T-helper 2 cell (primary cell): ENCODE data around the gene LRCOL1.

Experiments
- DNase-seq, 5 experiments: peaks; one replicate each; pipeline versions ENCODE4 v3.0.0 to v3.0.0-alpha.2; 2012 to 2022

Gene LRCOL1

GRCh38 chr12:132561427-132562156, 48.8 kb downstream of the LRCOL1 start:
- no peak for DNase-seq

DNA sequence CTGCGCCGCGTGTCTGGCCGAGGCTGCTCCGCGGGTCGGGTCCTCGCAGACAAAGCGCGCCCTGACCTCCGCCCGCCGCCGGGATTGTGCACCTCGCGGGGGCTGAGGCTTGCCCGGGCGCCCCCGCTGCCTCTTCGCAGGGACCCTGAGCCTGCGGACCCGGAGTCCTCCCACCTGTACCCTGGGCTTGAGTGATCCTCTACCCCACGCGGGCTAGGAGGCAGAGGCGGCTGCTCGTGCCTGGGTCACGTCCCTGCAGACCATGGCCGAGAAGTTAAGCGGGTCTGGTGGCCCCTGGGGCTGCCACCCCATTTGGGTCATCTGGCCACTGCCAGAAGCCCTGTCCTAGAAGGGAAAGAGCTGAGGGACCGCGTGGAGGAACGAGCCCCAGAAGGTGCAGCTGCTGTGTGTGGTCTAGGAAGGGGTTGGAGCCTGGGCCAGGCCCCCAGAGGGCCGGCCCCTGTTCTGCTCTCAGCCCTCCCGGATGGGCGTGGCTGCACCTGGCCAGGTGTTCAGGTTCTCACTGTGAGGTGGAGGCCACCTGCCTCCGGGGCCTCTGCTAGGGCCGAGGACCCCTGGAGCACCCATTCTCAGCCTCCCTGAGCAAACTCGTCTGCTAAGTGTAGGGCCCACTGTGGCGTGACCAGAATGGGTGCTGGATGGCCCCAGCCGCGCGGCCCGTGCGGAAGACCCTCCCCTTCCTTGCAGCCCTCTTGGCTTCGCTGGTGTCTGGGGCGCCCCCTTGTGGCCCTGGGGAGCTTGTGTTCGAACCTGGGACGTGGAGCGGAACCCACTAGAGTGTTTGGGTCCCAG, 49.6 kb downstream of the LRCOL1 start:
- peak; percentile 43 to 67 (median 56) for DNase-seq

DNA sequence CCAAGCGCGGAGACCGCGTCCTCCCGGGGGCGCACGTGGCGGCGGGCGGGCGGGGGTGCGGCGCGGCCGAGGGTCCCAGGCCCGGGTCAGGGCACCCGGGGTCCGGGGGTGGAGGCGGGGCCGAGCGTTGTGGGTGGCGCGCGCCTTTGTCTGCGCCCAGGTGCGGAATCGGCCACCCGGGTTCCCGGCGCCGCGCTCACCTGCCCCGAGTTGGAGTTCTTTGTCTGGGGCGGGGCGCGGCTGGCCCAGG, 50.1 kb downstream of the LRCOL1 start:
- DNase-seq, result no peak

DNA sequence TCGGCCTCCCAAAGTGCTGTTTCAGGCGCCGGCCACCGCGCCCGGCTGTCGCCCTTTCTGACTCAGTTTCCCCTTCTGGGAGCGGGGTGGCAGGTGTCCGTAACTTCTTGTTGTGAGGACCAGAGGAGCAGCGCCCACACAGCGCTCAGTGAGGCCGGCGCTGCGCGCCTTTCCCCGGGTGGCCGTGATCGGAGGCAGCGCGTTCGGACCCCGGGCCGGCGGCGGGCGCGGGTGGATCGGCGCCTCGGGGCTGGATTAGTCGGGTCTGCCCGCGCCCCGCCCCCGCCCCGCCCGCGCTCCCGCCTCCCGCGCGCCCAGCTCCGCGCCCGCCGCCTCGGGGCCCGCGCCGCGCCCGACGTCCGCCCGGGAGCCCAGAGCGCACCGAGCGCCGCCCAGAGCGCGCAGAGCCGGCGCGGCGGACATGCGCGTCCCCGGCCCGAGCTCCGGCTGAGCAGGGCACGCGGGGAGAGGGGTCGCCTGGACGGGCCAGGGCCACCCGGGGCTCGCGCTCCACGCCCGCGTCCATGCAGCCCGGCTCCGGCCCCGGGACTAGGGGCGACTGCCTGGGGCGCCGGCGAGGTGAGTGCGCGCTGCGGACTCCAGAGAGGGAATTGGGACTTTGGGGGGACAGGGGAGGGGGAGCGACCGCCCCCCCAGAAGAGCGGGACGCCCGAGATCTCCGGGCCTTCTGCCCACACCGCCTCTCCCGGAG, 50.6 kb downstream of the LRCOL1 start:
- DNase-seq, result peak in 1 of 5 experiments; percentile 63

GRCh38 chr12:132558861-132559623, 51.3 kb downstream of the LRCOL1 start:
- no peak for DNase-seq

- DNase-seq, result peak in 1 of 5 experiments; percentile 16
Measured at GRCh38 chr12:132558042-132558856, 52.1 kb downstream of the LRCOL1 start.

- no peak for DNase-seq
Measured at GRCh38 chr12:132557291-132558015, 52.9 kb downstream of the LRCOL1 start.

DNA sequence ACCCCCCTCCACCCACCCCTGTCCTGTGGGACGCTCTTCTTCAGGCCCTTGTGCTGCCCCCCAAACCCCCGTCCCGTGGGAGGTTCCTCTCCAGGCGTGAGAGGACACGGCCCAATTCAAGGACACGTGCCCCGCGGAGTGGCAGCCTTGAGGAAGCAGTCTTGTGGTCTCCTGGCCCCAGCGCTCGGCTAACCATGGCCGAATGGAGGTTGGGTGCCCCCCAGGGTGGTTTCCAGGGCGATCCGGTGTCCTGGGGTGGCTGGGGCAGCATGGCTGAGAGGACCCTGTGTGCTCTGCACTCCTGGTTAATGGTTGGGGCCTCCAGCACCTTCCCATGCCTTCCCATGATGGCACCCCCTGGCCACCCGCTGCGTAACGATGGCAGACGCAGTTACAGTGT, 53.6 kb downstream of the LRCOL1 start:
- no peak for DNase-seq

DNA sequence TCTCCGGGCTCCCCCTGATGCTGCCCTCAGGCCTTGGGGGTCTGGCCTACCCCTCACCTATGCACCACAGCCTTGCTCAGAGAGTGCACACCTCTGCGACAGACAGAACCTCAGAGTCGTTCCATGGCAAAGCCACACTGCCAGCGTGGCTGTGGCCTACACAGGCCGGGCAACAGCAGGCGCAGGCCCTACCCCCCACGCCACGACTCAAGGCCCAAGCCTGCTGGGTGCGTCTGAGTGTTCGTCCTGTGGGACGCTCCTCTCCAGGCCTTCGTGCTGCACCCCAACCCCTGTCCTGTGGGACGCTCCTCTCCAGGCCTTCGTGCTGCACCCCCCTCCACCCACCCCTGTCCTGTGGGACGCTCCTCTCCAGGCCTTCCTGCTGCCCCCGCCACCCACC, 54.2 kb downstream of the LRCOL1 start:
- DNase-seq, result no peak

DNA sequence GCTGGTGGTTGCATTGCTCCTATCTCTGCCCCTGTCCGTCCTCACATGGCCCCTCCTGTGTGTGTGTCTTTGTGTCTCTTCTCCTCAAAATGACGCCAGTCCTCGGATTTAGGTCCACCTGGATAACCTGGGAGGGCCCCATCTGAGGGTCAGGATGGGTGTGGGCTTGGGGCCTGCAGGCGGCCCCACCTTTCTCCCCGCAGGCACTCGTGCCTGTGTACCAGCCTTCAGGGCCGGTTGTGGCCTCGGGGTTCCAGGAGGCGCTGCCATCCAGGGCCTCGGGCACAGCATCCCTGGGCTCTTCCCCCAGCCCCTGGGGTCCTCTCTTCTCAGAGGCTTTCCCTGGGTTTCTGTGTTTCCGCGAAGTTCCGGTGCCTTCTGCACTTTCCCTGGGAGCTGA, 54.7 kb downstream of the LRCOL1 start:
- no peak for DNase-seq

GRCh38 chr12:132554845-132555630, 55.3 kb downstream of the LRCOL1 start:
- DNase-seq, result peak in 1 of 5 experiments; percentile 44
